ENCODE data around the gene LDLRAD3.

LDLRAD3 gene

DNA sequence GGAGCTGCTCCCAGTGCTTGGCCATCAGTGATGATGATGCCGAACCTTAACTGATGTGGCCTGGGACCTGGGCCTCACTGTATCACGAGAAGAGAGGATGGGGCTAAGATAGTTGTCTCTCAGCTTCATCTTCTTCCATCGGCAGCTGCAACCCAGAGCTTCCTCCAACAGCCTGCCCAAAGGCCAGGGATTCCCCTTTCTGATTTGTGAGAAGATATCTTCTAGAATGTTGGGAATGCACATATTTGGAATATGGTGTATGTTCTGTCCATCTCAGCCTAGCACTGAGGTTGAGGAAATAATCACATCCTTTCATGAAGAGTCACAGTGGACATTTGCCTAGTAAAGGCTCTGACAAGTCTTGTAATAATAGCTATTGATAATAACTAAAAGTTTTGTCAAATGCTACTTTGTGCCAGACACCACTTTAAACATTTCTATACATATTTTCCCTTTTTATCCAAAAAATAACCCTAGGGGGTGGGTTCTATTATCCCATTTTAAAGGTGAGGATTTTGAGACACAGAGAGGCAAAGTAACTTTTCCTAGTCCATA lies 272.3 kb downstream of the LDLRAD3 start:
- no peak for DNase-seq

DNA sequence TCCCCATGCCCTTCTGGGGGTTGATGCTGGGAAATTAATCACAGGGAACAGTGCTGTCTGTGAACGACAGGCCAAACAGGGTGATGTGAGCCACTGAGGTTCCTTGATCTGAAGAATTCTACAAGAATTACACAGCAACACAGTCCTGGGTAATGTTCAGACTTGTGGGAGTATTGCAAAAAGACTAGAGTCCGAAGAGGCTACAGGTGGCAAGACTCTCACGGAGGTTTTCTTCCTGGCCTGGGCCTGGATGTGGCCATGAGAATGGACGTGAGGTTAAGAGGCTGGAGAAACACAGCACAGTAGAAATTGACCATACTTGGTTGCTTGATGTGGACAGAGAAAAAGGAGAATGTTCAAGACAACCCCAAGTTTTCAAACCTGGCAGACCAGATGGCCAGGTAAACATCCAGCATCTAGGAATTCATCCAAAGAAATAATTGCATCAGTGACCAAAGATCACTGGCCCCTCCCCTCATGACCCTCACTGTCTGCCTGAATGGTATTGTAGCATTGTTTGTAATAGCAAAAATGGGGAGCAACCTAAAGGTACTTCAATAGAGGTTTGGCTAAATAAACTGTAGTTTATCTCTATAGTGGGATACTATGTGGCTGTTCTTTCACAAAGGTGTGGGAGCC lies 274.5 kb downstream of the LDLRAD3 start:
- DNase-seq = no peak

DNA sequence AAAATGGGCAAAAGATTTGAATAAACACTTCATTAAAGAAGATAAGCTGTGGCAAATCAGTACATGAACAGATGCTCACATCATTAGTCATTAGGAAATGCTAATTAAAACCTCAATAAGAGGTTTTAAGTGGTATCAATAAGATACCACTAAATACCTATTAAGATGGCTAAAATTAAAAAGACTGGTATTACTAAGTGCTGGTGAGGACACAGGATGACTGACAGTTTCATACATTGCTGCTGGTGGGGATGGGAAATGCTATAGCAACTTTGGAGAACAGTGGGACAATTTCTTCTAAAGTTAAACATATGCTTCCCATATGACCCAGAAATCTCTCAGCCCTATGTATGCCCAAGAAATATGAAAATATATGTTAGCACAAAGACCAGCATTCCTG lies 276.1 kb downstream of the LDLRAD3 start:
- no peak for DNase-seq

DNA sequence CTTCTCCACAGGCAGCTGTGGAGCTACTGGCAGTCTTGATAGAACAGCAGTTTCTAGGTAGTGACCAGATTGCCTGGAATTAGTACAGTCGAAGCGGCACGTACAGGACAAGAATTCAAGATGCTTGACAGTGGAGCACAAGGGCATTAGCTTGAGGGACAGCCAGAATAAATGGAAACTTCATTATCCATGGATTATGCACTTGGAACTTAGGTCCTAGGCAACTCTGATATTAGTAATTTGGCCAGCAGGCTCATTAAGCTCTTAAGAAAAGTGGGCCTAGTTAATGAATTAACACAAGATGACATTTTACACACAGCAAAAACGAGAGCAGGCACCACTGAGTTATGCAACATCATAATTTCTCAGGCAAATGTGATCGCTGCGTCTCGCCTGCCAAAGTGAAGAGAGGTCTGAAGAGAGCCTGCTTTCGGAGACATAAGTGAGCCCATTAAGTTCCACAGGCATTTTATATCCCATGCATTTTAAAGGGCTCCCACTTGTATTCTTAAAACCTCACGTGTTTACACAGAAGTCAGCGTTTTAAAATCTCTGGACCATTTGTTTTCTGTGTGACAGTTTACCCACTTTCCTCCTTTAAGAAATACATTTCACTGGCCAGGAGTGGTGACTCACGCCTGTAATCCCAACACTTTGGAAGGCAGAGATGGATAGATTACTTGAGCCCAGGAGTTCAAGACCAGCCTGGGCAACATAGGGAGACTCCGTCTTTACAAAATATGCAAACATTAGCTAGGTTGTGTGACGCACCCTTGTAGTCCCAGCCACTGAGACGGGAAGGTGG lies 279.2 kb downstream of the LDLRAD3 start:
- no peak for DNase-seq

DNA sequence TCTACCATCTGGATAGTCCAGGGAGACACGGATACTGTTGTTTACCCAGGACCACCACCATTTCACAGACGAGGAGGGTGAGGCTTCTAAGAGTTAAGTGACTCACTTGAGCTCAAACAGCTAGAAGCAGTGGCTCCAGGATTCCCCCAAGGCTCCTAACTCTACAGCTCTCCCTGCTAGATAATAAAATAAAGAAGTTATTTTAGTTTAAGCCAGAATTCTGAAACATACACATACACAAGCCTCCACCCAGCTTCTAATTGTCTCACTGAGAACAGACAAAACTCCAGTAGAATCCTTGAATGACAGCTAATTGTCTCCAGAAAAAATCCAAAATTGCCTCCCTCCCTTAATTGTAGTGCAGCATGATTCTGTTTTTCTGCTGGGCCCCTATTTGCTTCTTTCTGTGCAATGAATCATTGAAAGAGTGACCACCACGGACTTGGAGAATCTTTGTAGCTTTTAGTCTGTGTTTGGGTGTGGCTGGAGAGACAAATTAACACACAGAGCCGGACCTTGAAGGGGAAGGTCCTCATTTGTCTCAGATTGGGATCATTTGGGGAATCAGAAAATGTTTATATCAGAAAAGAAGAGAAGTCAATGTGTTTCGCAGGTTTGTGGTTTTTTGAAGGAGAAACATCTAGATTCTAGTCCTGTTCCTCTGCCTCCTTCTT lies 280.5 kb downstream of the LDLRAD3 start:
- no peak for DNase-seq

DNA sequence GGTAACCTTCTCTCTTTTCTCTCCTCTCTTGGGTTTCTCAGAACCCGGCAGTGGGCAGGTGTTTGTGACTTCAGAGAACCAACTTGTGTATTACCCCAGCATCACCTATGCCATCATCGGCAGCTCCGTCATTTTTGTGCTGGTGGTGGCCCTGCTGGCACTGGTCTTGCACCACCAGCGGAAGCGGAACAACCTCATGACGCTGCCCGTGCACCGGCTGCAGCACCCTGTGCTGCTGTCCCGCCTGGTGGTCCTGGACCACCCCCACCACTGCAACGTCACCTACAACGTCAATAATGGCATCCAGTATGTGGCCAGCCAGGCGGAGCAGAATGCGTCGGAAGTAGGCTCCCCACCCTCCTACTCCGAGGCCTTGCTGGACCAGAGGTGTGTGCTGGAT lies 283.2 kb downstream of the LDLRAD3 start:
- no peak for DNase-seq

DNA sequence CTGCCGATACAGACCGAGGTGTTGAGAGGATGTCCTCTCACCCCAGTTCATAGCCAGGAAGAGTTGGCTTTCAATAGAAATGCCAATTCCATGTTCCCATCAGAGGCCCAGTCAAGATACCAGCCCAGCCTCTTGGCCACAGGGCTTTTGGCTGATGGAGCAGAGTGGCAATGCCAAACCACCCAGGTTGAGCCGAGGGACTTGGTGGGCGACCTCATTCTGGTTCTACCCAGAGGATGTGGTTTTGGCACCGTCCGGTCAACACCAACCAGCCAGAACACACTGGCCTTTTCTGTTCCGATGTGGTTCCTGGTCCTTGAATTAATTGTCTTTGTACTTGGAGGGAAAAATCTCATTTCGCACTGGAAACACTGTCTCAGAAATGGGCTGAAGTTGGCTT lies 284.8 kb downstream of the LDLRAD3 start:
- no peak for DNase-seq

DNA sequence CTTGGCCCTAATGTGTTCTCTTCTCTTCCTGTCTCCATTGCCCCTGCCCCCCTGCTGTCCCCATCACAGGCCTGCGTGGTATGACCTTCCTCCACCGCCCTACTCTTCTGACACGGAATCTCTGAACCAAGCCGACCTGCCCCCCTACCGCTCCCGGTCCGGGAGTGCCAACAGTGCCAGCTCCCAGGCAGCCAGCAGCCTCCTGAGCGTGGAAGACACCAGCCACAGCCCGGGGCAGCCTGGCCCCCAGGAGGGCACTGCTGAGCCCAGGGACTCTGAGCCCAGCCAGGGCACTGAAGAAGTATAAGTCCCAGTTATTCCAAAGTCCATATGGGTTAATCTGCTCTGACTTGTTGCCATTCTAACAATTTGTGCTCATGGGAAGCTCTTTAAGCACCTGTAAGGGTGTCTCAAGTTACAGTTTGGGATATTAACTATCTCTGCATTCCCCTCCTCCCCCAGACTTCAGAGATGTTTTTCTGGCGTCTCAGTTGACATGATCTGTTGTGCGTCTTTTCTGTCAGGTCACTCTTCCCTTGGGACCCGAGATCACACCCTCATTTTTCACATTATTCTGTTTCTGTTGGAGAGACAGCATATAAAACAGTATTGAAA lies 285.3 kb downstream of the LDLRAD3 start:
- no peak for DNase-seq

DNA sequence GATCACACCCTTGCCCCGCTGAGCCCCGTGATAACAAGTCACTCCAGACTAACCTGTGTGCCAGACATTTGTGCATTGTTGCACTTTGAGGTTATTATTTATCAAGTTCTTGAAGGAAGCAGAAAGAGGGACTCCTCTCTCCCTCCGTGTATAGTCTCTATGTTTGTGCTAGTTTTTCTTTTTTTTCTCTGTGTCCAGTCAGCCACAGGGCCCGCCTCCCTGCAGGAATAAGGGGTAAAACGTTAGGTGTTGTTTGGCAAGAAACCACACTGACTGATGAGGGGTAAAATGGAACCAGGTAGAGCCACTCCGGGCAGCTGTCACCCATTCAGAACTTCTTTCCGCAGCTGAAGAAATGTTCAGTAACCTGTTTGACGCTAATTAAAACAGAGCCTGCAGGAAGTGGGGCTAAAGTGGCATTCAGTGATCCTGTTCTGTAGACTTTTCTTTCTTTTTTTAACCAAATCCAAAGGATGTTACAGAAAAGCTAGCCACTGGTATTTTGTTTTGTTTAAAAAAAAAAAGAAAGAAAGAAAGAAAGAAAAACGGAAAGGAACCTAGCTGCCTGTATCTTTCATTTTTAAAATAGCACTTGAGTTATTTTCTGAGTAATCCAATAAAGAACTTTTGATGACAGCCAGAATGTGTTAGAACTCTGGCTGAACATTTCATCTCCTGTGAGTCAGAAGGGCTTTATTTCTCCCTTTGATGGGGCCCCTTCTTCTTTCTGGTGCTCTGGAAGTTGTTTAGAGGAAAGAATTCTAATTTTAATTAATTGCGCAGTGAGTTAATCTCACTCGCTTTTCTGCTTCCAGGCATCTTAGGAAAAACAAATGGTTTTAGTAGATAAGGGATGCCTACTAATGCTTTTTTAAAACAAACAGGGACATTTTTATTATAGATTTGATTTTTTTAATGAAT lies 287.2 kb downstream of the LDLRAD3 start:
- DNase-seq = no peak

DNA sequence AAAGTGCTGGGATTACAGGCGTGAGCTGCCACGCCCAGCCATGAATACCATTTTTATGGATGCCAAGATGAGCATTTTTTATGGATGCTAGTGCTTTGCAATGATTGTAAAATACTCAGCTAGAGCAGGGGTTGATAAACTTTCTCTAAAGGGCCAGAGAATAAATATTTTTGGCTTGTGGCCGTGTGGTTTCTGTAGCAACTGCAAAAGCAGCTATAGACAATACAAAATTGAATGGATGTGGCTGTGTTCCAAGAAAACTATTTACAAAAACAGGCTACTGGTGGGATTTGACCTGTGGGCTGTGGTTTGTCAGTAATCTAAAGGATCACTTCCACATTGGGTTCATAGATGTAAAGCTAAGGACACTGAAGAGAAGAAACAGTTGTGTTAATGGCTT lies 289.3 kb downstream of the LDLRAD3 start:
- no peak for DNase-seq

DNA sequence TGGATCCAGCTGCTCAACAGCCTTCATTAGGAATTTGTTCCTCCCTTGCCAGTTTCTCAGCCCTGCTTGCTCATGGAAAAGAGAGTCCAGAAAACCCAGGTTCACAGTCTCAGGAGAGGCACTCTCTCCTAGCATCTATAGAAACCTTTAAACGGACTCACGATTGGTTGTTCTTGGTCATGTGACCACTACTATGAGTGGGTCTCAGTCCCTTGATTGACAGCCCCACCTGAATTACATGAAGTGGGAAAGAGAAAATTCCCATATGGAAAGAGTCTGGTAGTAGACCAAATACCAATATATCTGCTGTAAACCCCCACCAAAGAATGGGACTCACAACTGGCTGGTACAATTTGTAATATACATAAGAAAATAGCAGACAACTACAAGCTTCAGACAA lies 291.0 kb downstream of the LDLRAD3 start:
- DNase-seq = no peak

DNA sequence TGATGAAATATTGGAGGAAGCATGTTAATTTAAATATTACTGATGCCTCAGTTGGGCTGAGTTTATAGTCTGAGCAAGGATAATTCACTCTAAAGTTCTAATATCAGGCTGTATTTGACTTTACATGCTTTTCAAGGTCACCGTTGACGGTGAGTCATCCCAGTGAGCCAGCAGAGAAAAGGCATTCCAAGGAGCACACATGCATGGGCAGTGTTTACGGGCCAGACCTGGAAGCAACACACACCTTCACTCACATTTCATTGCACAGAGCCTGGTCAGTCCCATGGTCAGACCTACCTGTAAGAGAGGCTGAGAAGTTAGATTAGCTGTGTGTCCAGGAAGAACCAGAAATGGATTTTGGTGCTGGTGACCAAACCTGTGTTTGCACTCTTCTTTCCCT lies 291.9 kb downstream of the LDLRAD3 start:
- no peak for DNase-seq

DNA sequence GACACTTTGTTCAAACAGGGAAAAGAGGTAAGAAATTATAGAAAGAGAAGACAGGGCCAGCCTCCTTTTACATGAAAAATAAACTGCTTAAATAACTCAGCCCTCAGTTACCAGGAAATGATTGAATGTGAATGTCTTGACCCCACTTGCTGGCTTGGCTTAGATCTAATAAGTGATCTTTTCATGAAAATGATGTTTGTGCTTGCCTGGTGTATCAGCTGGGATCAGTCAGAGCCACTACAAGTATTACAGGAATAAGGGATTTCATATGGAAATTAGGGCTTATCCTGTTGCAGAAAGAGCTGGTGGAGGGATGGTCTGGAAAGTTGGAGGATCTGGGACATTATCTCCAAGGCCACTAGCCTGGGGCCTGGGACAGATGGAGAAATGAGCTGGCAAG lies 293.5 kb downstream of the LDLRAD3 start:
- no peak for DNase-seq

DNA sequence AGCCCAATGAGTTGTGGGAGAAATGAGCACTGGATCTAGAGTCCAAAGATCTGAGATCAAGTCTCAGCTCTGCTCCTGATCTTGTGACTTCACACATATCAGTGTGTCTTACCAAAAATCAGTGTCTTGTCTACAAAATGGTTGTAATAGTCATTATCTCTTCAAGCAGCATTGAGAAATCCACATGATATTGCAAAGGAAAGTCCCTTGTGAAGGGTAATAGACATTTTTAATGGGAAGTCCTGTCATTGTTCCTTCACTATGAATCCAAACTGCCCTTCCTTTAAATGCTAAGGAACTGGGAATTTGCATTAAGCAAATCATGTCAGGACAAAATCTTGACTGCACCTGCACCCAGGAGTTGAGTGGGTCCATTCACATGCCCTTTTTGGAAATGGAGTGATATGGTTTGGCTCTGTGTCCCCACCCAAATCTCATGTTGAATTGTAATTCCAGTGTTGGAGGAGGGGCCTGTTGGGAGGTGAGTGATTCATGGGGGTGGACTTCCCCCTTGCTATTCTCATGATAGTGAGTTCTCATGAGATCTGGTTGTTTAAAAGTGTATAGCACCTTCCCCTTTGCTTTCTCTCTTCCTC lies 294.3 kb downstream of the LDLRAD3 start:
- DNase-seq = no peak

DNA sequence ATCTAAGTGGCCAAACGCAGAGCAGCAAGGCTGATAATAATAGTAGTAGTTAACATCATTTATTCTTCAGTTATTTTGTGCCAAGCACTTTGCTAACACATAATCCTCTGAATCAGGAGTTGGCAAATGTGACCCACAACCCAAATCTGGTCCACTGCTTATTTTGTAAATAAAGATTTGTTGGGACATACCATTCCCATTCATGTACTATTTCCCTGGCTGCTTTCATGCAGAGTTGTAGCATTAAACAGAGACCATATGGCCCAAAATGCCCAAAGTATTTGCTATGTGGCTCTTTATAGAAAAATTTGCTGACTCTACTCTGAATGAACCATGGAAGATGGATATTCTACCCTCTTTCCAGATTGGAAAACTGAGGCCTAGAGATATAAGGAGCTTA lies 295.0 kb downstream of the LDLRAD3 start:
- DNase-seq = no peak

DNA sequence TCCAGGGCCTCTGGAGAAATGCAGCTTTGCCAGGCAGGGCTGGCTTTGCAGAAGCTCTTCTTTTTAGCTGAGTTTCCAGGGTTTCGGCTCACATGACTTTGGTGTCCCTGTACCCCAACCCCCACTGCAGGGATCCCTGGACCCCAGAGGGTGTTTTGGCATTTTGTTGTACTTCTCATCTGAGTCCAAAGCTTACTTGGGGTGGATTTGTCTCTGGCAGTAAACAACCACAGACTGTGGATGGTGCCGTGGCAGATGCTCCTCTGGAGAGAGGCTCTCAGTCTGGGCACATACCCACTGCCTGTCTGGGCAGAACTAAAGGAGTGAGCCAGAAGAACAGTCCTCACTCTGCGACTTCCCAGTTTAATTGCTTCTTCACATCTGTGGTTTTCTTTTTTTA lies 295.8 kb downstream of the LDLRAD3 start:
- no peak for DNase-seq

DNA sequence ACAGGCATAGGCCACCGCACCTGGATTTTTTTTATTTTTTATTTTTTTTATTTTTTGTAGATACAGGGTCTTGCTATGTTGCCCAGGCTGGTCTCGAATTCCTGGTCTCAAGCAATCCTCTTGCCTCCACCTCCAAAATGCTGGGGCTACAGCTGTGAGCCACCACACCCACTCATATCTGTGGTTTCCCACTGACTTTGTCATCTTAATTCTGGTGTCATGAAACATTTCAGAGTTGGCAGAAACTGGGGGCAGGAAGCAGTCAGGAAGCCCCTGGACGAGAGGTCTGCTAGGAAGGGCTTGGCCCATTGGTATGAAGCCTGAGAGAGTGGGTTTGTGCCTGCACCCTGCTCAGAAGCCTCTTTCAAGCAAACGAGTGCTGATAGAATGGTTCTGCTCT lies 296.3 kb downstream of the LDLRAD3 start:
- no peak for DNase-seq

DNA sequence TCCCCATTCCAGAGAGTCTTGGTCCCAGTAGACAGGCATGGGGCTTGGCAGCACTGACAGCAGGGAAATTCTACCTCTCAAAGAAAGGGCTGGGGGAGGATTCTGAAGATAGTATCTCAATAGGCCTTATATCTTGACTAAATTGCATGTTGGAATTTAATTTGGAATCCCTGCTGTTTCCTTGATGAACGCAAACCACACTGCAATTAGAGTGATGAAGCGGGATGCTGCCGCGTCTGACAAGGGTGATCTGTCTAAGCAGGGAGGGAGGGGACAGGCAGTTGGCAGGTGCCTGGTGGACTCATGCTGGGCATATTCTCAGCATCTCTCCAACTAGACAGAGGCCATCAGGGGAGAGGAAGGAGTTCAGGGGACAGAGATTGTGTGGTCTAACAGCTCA lies 296.9 kb downstream of the LDLRAD3 start:
- DNase-seq = no peak

DNA sequence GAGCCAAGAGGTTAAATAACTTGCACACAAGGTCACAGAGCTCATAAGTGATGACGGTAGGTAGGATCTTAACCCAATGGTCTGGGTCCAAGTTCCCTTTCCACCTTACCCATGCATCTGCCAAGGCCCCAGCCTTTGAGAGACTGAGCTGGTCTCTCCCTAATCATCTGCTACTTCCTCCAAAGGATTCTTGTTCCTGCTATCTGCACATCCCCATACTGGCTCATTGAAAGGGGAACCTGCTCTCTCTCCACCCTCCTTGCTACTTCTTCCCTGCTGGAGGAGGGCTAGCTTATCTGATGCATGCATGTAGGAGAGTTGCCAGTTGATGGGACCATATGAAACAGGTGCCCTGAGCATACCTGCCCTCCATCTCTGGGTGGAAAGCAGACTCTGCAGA lies 297.6 kb downstream of the LDLRAD3 start:
- DNase-seq = peak; percentile 40

DNA sequence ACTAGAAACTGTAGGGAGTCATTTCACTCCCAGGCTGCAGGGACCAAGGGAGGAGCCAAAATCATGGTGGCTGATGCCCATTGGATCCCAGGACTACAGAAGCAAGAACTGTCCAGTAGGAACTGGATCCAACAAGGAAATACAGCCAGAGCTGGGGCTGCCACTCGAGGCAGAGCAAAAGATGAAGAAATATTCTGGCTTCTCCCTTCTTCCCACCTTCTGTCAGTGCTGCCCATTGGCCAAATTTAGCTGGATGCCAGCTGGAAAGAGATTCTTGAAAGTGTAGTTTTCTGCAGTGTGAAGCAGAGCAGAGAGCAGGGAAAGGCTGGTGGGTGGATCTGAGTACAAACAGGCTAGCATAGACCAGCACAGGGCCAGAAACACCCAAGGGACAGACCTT lies 299.8 kb downstream of the LDLRAD3 start:
- no peak for DNase-seq

DNA sequence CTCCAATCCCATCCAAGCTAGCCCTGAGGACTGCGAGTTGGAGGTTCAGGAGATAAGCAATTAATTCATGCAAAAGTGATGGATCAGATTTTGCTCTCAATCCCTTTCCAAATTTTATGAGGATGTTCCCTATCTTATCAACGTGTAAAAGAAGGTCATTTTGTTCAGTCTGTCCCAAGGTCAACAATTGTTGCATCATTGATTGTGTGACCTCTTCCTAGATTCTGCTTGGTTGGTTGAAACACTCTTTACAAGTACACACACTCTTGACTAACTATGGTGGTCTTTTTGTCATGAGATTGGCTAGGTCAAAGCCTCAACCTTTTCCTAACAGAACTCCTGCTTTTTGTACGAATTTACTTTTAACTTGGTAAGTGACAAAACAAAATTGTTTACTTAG lies 303.6 kb downstream of the LDLRAD3 start:
- no peak for DNase-seq

DNA sequence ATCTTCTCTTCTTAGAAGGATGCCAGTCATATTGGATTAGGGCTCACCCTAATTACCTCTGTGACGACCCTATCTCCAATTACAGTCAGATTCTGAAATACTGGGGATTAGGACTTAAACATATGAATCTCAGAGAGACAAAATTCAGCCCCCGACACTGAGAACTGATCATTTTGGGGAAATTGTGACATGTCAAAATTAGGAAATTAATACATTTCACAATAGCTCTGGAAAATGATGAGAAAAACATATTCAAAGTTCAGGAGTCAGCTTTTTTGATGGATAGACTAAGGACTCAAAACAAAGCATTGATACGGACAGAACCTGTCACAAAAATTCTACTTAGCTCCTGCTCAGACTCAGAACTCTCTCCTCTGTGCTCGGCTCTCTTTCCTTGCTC lies 304.6 kb downstream of the LDLRAD3 start:
- no peak for DNase-seq

Data from OCI-M1 (cell line).